ENCODE data around the gene PLEKHA6.

PLEKHA6 gene

GRCh38 chr1:204171751-204172178, 188.0 kb downstream of the PLEKHA6 start:
- DNase-seq (ENCODE audit: extremely low read depth, low read depth): no peak
- TF ChIP-seq, protein P1, sequence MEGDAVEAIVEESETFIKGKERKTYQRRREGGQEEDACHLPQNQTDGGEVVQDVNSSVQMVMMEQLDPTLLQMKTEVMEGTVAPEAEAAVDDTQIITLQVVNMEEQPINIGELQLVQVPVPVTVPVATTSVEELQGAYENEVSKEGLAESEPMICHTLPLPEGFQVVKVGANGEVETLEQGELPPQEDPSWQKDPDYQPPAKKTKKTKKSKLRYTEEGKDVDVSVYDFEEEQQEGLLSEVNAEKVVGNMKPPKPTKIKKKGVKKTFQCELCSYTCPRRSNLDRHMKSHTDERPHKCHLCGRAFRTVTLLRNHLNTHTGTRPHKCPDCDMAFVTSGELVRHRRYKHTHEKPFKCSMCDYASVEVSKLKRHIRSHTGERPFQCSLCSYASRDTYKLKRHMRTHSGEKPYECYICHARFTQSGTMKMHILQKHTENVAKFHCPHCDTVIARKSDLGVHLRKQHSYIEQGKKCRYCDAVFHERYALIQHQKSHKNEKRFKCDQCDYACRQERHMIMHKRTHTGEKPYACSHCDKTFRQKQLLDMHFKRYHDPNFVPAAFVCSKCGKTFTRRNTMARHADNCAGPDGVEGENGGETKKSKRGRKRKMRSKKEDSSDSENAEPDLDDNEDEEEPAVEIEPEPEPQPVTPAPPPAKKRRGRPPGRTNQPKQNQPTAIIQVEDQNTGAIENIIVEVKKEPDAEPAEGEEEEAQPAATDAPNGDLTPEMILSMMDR (IDR thresholded peaks at IDR 0.05; ENCODE audit: low read depth, low read length): no peak

DNA sequence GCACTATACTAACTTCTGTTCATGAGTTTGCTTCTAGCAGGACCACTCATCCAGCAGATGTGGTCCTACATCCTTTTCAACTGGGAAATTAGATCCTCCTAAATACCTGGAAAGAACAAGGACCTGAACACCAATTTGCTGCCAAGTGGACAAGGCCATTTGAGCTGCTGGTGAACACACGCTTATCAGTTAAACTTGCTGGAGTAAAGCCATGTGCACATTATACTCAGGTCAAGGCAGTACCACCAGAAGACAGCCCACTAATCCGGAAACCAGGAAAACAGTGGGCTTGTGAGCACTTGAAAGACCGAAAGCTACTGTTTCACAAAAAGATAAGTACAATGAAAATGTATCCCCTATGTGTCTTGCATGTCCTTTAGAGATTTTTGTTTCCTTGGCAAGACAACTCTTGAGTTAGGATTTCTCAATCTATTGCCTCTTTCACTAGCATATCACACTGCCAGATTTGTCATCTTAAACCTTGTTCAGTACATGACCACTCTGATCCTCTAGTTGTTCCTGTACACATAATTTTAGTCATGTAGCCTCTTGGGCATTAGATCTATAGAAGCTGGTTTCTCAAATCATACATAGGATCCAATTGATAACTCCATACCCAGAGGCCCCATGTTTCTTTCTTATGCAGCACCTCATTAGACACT, 189.1 kb downstream of the PLEKHA6 start:
- no peak for DNase-seq (ENCODE audit: extremely low read depth, low read depth)
- TF ChIP-seq, protein P1 (IDR thresholded peaks at IDR 0.05; ENCODE audit: low read depth, low read length): no peak

DNA sequence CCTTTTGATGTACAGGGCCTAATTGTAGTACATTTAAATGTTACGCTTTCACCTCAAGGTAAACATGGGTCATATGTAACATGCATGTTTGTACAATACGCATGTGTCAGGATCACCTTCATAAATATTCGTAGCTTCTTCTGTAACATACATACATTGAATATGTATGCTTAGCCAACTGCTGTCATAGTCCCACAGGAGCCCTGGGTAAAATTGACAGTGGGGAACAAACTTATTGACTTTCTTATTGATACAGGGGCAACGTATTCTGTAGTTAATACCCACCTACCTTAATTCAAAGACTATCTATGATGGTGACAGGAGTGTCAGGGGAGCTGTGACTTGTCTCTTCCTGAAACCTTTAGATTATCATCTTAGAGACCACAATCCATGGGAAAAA, 189.9 kb downstream of the PLEKHA6 start:
- TF ChIP-seq, protein P1 (IDR thresholded peaks at IDR 0.05; ENCODE audit: low read depth, low read length): no peak
- no peak for DNase-seq (ENCODE audit: extremely low read depth, low read depth)
